Measurements from ENCODE around the gene KCTD3. TPM values are rescaled to one million over a fixed set of nuclear protein-coding genes. Genes with fewer than 3 reads are reported as not detected.

The KCTD3 gene
- total RNA-seq, 3 donors from 2014 or later, result 60.8 to 100.0 (median 87.8) TPM

- Histone ChIP-seq H3K36me3 (no peaks in the 10 kb centered on the region), H3K4me3 (no peak overlapping the region), H3K9me3 (no peaks in the 10 kb centered on the region), H3K27ac (no peak overlapping the region), H3K27me3 (no peaks in the 10 kb centered on the region), H3K4me1 (no peaks in the 10 kb centered on the region)
- TF ChIP-seq POLR2A (IDR thresholded peaks at IDR 0.05), result no peak
- TF ChIP-seq CTCF (IDR thresholded peaks at IDR 0.05), result no peak
- TF ChIP-seq POLR2AphosphoS5 (IDR thresholded peaks at IDR 0.05), result no peak
- no peak for DNase-seq (ENCODE audit: low spot score in 2 of 2)
- intact Hi-C loops (cut with DNase I; ENCODE audit: low total_unique reads), result no loop called here
Observed at GRCh38 chr1:215595231-215595630, 28.1 kb downstream of the KCTD3 start.

GRCh38 chr1:215597961-215598360, 30.9 kb downstream of the KCTD3 start:
- Histone ChIP-seq H3K27me3 (no peaks in the 10 kb centered on the region), H3K4me1 (no peaks in the 10 kb centered on the region), H3K9me3 (no peaks in the 10 kb centered on the region), H3K36me3 (no peaks in the 10 kb centered on the region), H3K27ac (no peak overlapping the region), H3K4me3 (no peak overlapping the region)
- DNase-seq (ENCODE audit: low spot score in 2 of 2), result no peak
- intact Hi-C loops (cut with DNase I; ENCODE audit: low total_unique reads), result no loop called here
- TF ChIP-seq POLR2A (IDR thresholded peaks at IDR 0.05), result no peak
- TF ChIP-seq CTCF (IDR thresholded peaks at IDR 0.05), result no peak
- TF ChIP-seq POLR2AphosphoS5 (IDR thresholded peaks at IDR 0.05), result no peak

- H3K27ac ChIP-seq, result no peak overlapping the region
- no peaks in the 10 kb centered on the region for H3K4me1 ChIP-seq
- H3K9me3 ChIP-seq, result no peaks in the 10 kb centered on the region
- H3K27me3 ChIP-seq, result no peaks in the 10 kb centered on the region
- no peak overlapping the region for H3K4me3 ChIP-seq
- intact Hi-C loops (cut with DNase I; ENCODE audit: low total_unique reads), result loop anchor here (10.0 kb wide), 1 partner anchor 465 kb away; no protein-coding TSS in a partner anchor
- TF ChIP-seq POLR2AphosphoS5 (IDR thresholded peaks at IDR 0.05), result no peak
- no peak for TF ChIP-seq CTCF (IDR thresholded peaks at IDR 0.05)
- no peak for TF ChIP-seq POLR2A (IDR thresholded peaks at IDR 0.05)
- no peaks in the 10 kb centered on the region for H3K36me3 ChIP-seq
- no peak for DNase-seq (ENCODE audit: low spot score in 2 of 2)
Observed at GRCh38 chr1:215599418-215600074, 32.4 kb downstream of the KCTD3 start.

DNA sequence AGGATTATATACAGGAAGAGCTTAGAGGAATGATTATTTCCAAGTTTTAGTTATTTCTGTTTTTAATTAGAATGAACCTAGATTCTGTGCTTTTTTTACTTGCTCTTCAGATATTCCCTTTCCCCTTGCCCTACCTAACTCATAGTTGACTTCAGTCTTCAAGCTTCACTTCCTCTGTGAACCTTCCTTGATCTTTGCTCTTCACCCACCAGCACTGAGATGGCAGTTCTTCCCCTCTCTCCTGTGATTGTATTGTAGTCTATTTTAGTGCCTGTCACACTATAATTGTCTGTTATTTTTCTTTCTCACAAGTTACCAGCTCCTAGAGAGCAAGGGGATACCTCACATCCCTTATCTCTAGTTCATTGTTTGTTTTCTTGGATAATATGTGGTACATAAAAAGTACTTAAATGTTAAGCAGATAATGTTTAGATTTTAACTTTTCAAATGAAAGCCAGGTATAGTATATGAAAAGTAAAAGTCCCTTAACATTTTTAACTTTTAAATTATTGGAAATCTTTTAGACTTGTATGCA, 33.2 kb downstream of the KCTD3 start:
- Histone ChIP-seq H3K4me1 (no peaks in the 10 kb centered on the region), H3K27me3 (no peaks in the 10 kb centered on the region), H3K4me3 (no peak overlapping the region), H3K36me3 (no peaks in the 10 kb centered on the region), H3K9me3 (no peaks in the 10 kb centered on the region), H3K27ac (no peak overlapping the region)
- no peak for DNase-seq (ENCODE audit: low spot score in 2 of 2)
- TF ChIP-seq POLR2A (IDR thresholded peaks at IDR 0.05), result no peak
- no peak for TF ChIP-seq POLR2AphosphoS5 (IDR thresholded peaks at IDR 0.05)
- no peak for TF ChIP-seq CTCF (IDR thresholded peaks at IDR 0.05)
- intact Hi-C loops (cut with DNase I; ENCODE audit: low total_unique reads), result loop anchor here (10.0 kb wide), 1 partner anchor 466 kb away; no protein-coding TSS in a partner anchor

DNA sequence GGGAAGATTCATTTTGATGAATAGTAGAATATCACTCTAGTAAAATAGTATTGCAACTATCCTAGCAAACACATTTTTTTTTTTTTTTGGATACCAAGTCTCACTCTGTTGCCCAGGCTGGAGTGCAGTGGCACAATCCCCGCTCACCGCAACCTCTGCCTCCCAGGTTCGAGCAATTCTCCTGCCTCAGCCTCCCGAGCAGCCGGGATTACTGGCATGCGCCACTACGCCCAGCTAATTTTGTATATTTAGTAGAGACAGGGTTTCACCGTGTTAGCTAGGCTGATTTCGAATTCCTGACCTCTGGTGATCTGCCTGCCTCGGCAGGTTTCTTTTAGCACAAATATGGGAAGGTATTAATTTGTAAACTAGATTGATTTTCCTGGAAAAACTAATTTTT, 33.8 kb downstream of the KCTD3 start:
- Histone ChIP-seq H3K4me3 (no peak overlapping the region), H3K27ac (no peak overlapping the region), H3K9me3 (no peaks in the 10 kb centered on the region), H3K27me3 (no peaks in the 10 kb centered on the region), H3K36me3 (no peaks in the 10 kb centered on the region), H3K4me1 (no peaks in the 10 kb centered on the region)
- intact Hi-C loops (cut with DNase I; ENCODE audit: low total_unique reads), result loop anchor here (10.0 kb wide), 1 partner anchor 466 kb away; no protein-coding TSS in a partner anchor
- DNase-seq (ENCODE audit: low spot score in 2 of 2), result no peak
- TF ChIP-seq POLR2AphosphoS5 (IDR thresholded peaks at IDR 0.05), result no peak
- TF ChIP-seq POLR2A (IDR thresholded peaks at IDR 0.05), result no peak
- no peak for TF ChIP-seq CTCF (IDR thresholded peaks at IDR 0.05)
